UCSD-AML1 (cell line): Measurements from ENCODE around the gene HIRIP3.

Experiments
- DNase-seq: peaks from one replicate; lab custom pipeline; 2025; ENCODE audit not compliant: unreplicated experiment; lab: John Stamatoyannopoulos, UW

The HIRIP3 gene

GRCh38 chr16:30000735-30001631 is 5.6 kb upstream of the HIRIP3 start:
- DNase-seq: no peak

GRCh38 chr16:29999605-30000004 is 4.2 kb upstream of the HIRIP3 start:
- no peak for DNase-seq

GRCh38 chr16:29996766-29997250 is 1.4 kb upstream of the HIRIP3 start:
- DNase-seq: no peak

GRCh38 chr16:29995911-29996765 is 721 bp upstream of the HIRIP3 start, which contains the start of gene INO80E:
TSS of gene INO80E (plus strand) at chr16:29996241. CDS start at chr16:29996311, 70 bp downstream.
- DNase-seq: peak; percentile 97

GRCh38 chr16:29994600-29995323 is 655 bp downstream of the HIRIP3 start:
- no peak for DNase-seq

GRCh38 chr16:29993903-29994599 is 1.4 kb downstream of the HIRIP3 start:
- DNase-seq: no peak

- no peak for DNase-seq
These were observed 2.1 kb downstream of the HIRIP3 start for GRCh38 chr16:29993191-29993902.

GRCh38 chr16:29992344-29992967 is 3.0 kb downstream of the HIRIP3 start:
- DNase-seq: no peak

GRCh38 chr16:29991571-29991904 is 3.9 kb downstream of the HIRIP3 start:
- DNase-seq: no peak

GRCh38 chr16:29990883-29991570 is 4.4 kb downstream of the HIRIP3 start:
- DNase-seq: no peak

GRCh38 chr16:29990034-29990433 is 5.4 kb downstream of the HIRIP3 start:
- DNase-seq: no peak

- DNase-seq: no peak
These were observed 6.1 kb downstream of the HIRIP3 start for GRCh38 chr16:29989111-29989858.

GRCh38 chr16:29988346-29989075 is 6.9 kb downstream of the HIRIP3 start:
- DNase-seq: no peak

- no peak for DNase-seq
These were observed 7.9 kb downstream of the HIRIP3 start for GRCh38 chr16:29987371-29988085.

- DNase-seq: no peak
These were observed 8.5 kb downstream of the HIRIP3 start for GRCh38 chr16:29986931-29987330.

- no peak for DNase-seq
These were observed 9.2 kb downstream of the HIRIP3 start for GRCh38 chr16:29986231-29986630.

- no peak for DNase-seq
These were observed 10.1 kb downstream of the HIRIP3 start for GRCh38 chr16:29985271-29985811.
